HUES64 (cell line): ENCODE results near the gene SEMA7A.
A peak's percentile ranks its signal among the peaks of the same experiment; 100 is the strongest.

Source experiments
- H3K27ac ChIP-seq: 2 replicates; pipeline ENCODE4 v1.7.0; 2013; ENCODE audit warnings: low read depth, low read length, inconsistent platforms
- H3K27me3 ChIP-seq: 2 replicates; pipeline ENCODE4 v1.6.1; 2013; ENCODE audit warnings: mild to moderate bottlenecking, low read length; ENCODE audit not compliant: insufficient read depth
- H3K36me3 ChIP-seq: 2 replicates; pipeline ENCODE4 v1.6.1; 2013; ENCODE audit warnings: mild to moderate bottlenecking, low read length; ENCODE audit not compliant: insufficient read depth
- H3K4me1 ChIP-seq: 2 replicates; pipeline ENCODE4 v1.6.1; 2013; ENCODE audit warnings: mild to moderate bottlenecking, low read length, moderate library complexity; ENCODE audit not compliant: insufficient read depth
- H3K4me3 ChIP-seq: 2 replicates; pipeline ENCODE4 v1.5.1; 2013; ENCODE audit warnings: mild to moderate bottlenecking, low read length, moderate library complexity
- H3K9ac ChIP-seq: 2 replicates; pipeline ENCODE4 v1.6.1; 2013; ENCODE audit warnings: mild to moderate bottlenecking, low read depth, low read length
- H3K9me3 ChIP-seq: 2 replicates; pipeline ENCODE4 v1.6.1; 2013; ENCODE audit warnings: low read depth, low read length; ENCODE audit not compliant: insufficient read depth
- WGBS: fragments of 150-250, 120-280 bp; methylation state at CpG from one replicate; pipeline ENCODE4 v1.1.7; 2013; ENCODE audit warnings: missing lambda C conversion rate; 5-methylcytosine and 5-hydroxymethylcytosine counted together

The SEMA7A gene

DNA sequence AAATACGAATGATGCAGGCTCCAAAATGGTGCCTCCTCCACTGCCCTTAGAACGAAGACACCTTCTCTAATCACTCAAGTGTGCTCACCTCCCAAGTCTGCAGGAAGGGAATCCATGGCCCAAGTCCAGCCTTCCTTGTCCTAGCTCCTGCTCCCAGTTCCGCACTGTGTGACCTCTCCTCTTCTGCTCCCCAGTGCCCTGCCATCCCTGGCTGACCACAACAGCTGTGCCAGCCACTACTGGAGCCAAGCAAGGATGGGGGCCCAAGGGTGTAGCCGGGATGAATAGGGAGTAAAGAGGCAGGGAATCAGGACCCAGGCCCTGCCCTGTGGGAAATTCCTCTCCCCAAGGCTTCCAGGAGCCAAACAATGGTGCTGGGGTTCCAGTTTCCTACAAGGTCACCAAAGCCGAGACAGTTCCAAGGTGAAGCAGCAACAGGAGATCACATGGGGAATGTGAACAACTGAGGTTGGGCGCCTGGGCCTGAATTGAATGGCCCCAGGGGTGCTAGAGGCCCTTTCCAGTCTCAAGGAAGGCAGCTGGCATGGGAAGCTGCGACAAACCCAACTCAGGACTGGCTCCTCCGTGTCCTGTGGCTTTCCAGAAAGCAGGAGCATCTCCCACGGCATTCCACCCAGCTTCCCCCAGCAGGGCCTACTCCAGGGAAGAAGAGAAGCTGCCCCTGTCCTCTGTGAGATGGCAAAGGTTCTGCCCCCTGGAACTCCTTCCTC is 20.2 kb downstream of the SEMA7A start:
- 92% methylated on average over 9 of the region's 9 CpGs for WGBS

DNA sequence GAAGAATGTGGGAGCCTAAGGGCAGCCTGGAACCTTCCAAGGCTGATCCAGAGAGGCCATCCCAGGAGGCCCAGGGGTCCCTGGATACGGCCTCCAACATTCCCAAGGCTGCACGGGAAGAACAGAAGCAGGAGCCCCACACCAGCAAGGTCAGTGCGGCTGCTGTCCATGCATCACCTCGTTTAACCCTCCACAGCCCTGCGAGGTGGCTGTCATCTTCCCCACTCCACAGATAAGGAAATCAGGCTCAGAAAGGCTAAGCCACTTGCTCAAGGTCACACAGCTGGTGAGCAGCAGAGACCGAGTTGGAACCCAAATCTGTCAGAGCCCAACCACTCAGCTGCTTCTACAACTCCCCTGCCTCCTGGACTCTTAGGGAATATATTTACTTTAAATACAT is 21.6 kb downstream of the SEMA7A start:
- peaks cover 2% of the 10 kb centered on the region; the same call in 1 of the 2 replicates for H3K4me1 ChIP-seq
- H3K27ac ChIP-seq, result no peak overlapping the region
- no peaks in the 10 kb centered on the region for H3K9me3 ChIP-seq
- no peak overlapping the region for H3K4me3 ChIP-seq
- peaks cover 58% of the 10 kb centered on the region for H3K36me3 ChIP-seq
- H3K9ac ChIP-seq, result no peak overlapping the region
- 80% methylated on average over 6 of the region's 6 CpGs for WGBS
- H3K27me3 ChIP-seq, result no peaks in the 10 kb centered on the region

More for the DNA sequence above, 20.2 kb downstream of the SEMA7A start:
- Histone ChIP-seq H3K9me3 (no peaks in the 10 kb centered on the region), H3K4me1 (no peaks in the 10 kb centered on the region), H3K27ac (no peak overlapping the region), H3K36me3 (peaks cover 63% of the 10 kb centered on the region), H3K9ac (no peak overlapping the region), H3K4me3 (no peak overlapping the region), H3K27me3 (no peaks in the 10 kb centered on the region)

DNA sequence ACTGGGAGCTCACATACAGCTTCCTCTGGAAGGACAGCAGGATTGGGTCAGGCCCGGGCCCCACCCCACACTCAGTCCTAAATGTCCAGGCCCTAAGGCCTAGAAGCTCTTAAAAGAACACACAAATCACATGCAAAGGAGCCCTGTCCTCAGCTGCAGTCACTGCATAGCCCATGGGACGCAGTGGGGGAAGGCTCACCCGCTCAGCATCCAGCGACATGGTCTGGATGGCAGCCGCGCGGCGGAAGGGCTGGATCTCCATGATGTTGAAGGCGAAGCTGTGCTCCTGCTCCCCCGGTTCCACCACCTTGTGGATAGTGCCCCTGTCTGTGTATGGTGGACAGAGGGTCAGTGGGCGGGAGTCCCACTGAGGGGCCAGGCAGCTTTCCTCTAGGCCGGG is 22.1 kb downstream of the SEMA7A start:
- WGBS, result 96% methylated on average over 12 of the region's 12 CpGs
- Histone ChIP-seq H3K27ac (no peak overlapping the region), H3K27me3 (no peaks in the 10 kb centered on the region), H3K9ac (no peak overlapping the region), H3K4me1 (peaks cover 7% of the 10 kb centered on the region; the same call in 1 of the 2 replicates), H3K9me3 (no peaks in the 10 kb centered on the region), H3K4me3 (no peak overlapping the region), H3K36me3 (peaks cover 56% of the 10 kb centered on the region)

DNA sequence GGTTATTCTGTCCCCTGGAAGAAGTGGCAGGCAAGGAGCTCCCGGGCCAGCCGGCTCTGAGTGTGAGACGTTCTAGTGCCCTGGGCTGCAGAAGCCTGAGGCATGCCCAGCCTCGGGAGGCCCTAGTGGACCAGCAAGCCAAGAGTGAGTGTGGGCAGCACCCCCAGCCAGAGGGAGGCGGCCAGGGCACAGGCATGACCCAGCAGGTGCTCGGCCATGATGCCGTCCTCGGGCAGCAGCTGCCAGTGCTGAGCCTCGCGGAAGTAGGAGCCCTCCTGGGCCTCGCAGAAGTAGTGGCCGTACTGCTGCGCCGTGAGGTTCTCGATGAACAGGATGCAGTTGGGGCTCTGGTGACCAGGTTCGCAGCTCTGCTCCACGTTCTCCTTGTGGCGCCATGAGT is 23.3 kb downstream of the SEMA7A start:
- no peak overlapping the region for H3K4me3 ChIP-seq
- WGBS, result 95% methylated on average over 18 of the region's 18 CpGs
- H3K36me3 ChIP-seq, result peaks cover 44% of the 10 kb centered on the region
- H3K27me3 ChIP-seq, result no peaks in the 10 kb centered on the region
- no peaks in the 10 kb centered on the region for H3K9me3 ChIP-seq
- H3K9ac ChIP-seq, result no peak overlapping the region
- peaks cover 9% of the 10 kb centered on the region; the same call in 1 of the 2 replicates for H3K4me1 ChIP-seq
- H3K27ac ChIP-seq, result no peak overlapping the region

DNA sequence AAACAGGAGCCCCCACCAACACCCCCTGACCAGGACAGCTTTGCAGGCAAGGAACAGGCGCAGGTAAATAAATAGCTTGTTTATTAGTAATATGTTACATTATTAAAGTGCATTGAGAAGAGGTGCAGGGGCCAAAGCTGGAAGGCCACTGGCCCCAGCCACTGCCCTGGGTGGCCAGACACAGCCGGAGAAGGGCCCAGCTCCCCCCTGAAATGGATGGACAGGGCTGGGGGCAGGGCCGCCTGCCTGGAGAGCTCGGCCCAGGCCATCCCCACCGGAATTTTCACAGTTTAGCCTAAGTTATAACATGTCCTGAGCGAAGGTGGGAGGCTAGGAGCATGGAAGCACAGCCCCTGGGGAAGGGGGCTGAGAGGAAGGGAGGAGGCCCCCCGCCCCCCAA is 24.5 kb downstream of the SEMA7A start:
- no peak overlapping the region for H3K4me3 ChIP-seq
- H3K9ac ChIP-seq, result no peak overlapping the region; the same call in 1 of the 2 replicates
- H3K9me3 ChIP-seq, result no peaks in the 10 kb centered on the region
- H3K36me3 ChIP-seq, result peaks cover 32% of the 10 kb centered on the region
- H3K27me3 ChIP-seq, result no peaks in the 10 kb centered on the region
- 88% methylated on average over 6 of the region's 7 CpGs for WGBS
- H3K4me1 ChIP-seq, result peaks cover 9% of the 10 kb centered on the region; the same call in 1 of the 2 replicates
- H3K27ac ChIP-seq, result no peak overlapping the region

DNA sequence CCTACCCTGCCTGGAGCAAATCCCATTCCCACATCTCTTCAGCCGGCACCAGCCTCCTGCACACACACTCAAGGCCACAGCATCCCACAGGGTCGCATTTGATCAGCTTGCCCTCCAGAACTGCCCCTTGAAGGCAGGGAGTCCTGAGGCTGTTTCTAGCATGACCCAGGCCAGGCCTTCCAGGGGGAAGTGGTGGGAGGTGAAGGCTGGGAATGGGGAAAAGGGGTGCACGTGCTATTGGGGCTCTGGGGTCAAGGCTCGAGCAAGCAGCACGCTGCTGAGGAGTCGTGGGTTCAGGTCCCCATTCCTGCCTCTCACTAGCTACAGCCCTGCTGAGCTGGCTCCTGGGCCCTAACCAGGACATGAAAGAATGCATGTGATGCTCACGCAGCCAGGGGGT is 24.9 kb downstream of the SEMA7A start:
- H3K4me3 ChIP-seq, result no peak overlapping the region
- 78% methylated on average over 7 of the region's 7 CpGs for WGBS
- no peak overlapping the region for H3K27ac ChIP-seq
- no peaks in the 10 kb centered on the region for H3K9me3 ChIP-seq
- H3K36me3 ChIP-seq, result peaks cover 28% of the 10 kb centered on the region
- H3K4me1 ChIP-seq, result peaks cover 9% of the 10 kb centered on the region; the same call in 1 of the 2 replicates
- H3K27me3 ChIP-seq, result no peaks in the 10 kb centered on the region
- H3K9ac ChIP-seq, result no peak overlapping the region; the same call in 1 of the 2 replicates

DNA sequence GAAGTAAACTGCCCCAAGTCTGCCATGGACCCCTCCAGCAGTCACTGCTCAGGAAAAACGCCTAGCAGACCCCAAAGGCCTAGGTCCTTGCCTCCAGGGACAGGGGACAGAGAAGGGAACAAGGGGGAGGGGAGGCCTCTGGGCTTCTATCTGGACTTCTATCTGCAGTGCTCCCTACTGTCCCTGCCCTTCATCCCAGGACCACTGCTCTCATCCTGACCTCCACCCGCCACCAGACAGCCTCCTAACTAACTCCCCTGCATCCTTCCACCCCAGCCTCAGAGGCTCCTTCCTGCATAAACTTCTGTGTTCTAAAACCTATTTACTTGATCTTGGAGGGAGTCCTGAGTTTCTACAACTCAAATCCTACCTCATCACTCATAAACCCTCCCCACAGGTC is 25.4 kb downstream of the SEMA7A start:
- Histone ChIP-seq H3K36me3 (peaks cover 24% of the 10 kb centered on the region), H3K9ac (no peak overlapping the region), H3K4me1 (peaks cover 9% of the 10 kb centered on the region; the same call in 1 of the 2 replicates), H3K27me3 (no peaks in the 10 kb centered on the region), H3K9me3 (no peaks in the 10 kb centered on the region), H3K4me3 (no peak overlapping the region), H3K27ac (no peak overlapping the region)
- 91% methylated on average over 2 of the region's 2 CpGs for WGBS

DNA sequence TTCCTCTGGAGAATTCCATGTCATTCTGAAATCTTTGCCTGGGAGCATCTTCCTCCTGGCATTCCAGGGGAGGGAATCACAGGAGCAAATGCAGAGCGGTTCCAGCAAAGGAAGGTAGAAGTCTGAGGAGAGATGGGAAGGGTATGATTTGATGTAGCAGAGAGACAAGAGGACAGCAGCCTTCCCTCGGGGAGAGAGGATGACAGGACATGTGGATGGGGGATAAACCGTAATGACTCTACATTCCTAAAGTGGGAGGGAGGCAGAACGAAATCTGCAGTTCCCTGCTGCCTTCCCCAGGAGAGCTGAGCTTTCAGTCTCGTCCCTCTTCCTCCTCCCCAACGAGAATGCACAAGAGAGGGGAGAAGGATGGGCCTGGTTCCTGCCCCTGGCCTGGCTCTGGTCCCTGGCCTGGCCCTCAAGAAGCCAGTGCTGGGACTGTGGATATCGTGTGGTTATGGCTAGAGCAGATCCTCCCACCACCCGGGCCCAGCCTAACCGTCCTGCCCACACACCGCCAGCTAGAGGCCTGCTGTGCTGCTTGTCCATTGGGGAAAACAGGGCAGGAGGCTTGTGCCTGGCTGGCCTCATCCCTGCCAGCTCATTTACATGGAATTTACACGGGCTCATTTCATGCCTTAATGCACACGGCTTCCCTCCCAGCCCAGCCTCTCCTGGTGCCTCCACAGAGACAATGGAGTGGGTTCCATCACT is 26.6 kb downstream of the SEMA7A start:
- WGBS, result 38% methylated on average over 12 of the region's 12 CpGs
- no peak overlapping the region for H3K9ac ChIP-seq

DNA sequence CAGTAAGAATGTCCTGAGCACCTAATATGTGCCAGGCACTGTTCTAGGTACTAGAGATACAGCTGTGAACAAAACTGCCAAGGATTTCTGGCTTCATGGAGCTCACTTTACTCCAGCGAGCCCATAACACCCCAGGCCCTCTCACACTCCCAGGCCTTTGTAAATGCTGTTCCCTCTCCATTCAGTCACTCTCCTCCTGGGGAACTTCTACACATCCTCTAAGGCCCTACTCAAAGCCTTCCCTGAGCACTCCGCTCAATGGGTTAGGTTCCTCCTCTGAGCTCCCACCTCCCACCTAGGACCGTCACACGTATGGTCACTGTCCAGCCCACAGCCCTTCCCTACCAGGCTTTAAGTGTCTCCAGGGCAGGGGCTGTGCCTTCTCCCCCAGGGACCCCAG is 27.2 kb downstream of the SEMA7A start:
- peaks cover 14% of the 10 kb centered on the region for H3K36me3 ChIP-seq
- no peak overlapping the region for H3K4me3 ChIP-seq
- 77% methylated on average over 4 of the region's 4 CpGs for WGBS
- H3K27ac ChIP-seq, result no peak overlapping the region
- H3K9ac ChIP-seq, result no peak overlapping the region
- H3K9me3 ChIP-seq, result no peaks in the 10 kb centered on the region
- no peaks in the 10 kb centered on the region for H3K27me3 ChIP-seq
- peaks cover 9% of the 10 kb centered on the region; the same call in 1 of the 2 replicates for H3K4me1 ChIP-seq

More for the DNA sequence above, 26.6 kb downstream of the SEMA7A start:
- peaks cover 9% of the 10 kb centered on the region; the same call in 1 of the 2 replicates for H3K4me1 ChIP-seq
- H3K36me3 ChIP-seq, result peaks cover 18% of the 10 kb centered on the region
- no peaks in the 10 kb centered on the region for H3K27me3 ChIP-seq
- peak overlapping the region; percentile 43 for H3K27ac ChIP-seq
- H3K4me3 ChIP-seq, result no peak overlapping the region
- no peaks in the 10 kb centered on the region for H3K9me3 ChIP-seq

DNA sequence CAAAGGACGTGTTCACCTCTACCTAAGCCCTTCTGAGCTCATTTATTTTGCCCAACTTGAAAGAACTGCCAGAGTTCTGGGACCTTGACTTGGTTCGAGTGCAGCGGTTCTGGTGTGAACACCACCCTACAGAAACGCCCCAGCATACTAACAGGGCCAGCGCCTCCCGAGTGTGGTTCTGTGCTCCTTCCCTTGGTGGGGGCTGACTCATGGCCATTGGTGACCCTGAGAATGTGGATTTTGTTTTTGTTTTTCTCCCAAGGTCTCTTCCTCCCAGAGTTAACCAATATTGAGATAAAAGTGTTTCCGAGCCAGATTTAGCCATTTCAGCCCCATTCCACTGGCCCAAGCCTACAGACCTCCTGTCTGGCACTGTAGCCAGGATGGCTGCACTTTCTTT is 27.9 kb downstream of the SEMA7A start:
- no peaks in the 10 kb centered on the region for H3K9me3 ChIP-seq
- no peak overlapping the region for H3K9ac ChIP-seq
- H3K4me1 ChIP-seq, result peaks cover 15% of the 10 kb centered on the region
- H3K4me3 ChIP-seq, result no peak overlapping the region
- 91% methylated on average over 7 of the region's 7 CpGs for WGBS
- no peak overlapping the region for H3K27ac ChIP-seq
- H3K27me3 ChIP-seq, result no peaks in the 10 kb centered on the region
- H3K36me3 ChIP-seq, result peaks cover 7% of the 10 kb centered on the region

DNA sequence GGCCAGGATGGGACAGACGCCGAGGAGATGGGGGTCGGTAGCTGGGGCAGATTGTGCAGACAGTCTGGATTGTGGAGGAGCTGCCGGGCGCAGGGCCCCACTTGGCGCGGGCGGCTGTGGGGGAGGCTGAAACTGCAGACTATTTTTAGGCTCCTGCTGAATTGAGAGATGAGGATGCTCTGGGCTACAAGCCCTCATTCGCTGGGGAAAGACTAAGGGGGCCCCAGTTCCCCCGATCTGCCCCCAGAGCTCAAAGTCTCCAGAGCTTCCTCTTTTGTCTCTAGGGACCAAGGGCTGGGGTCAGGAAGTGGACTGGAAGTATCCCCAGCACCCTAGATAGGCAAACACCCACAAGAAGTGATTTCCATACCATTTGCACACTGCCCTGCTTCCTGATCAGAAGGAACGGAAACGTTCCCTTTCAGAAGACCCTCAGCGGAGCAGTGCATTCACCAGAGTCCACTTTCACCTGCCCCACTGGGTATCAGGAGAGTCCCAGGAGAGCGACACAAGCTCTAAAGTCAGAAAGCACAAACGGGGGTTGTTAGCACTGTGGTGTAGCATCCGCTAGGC is 29.7 kb downstream of the SEMA7A start:
- Histone ChIP-seq H3K9ac (no peak overlapping the region), H3K27me3 (no peaks in the 10 kb centered on the region), H3K9me3 (no peaks in the 10 kb centered on the region), H3K4me3 (no peak overlapping the region), H3K36me3 (no peaks in the 10 kb centered on the region), H3K4me1 (peaks cover 21% of the 10 kb centered on the region), H3K27ac (no peak overlapping the region)
- WGBS, result 90% methylated on average over 16 of the region's 16 CpGs
